GM12864 (cell line): ENCODE data around the gene HOXC9.

Experiments
- DNase-seq: peaks from one replicate; pipeline ENCODE4 v3.0.0-alpha.2; 2011; ENCODE audit warnings: low read depth
- H3K4me3 ChIP-seq: 2 replicates; pipeline ENCODE4 v1.5.1; 2011; ENCODE audit warnings: mild to moderate bottlenecking, low read depth, low read length, control low read depth
- CTCF ChIP-seq: IDR thresholded peaks from 2 replicates; pipeline ENCODE4 v1.5.1; 2011; ENCODE audit warnings: low read depth, mild to moderate bottlenecking, moderate library complexity, low read length, control low read depth, inconsistent platforms; ENCODE audit errors: missing control alignments

Gene HOXC9

DNA sequence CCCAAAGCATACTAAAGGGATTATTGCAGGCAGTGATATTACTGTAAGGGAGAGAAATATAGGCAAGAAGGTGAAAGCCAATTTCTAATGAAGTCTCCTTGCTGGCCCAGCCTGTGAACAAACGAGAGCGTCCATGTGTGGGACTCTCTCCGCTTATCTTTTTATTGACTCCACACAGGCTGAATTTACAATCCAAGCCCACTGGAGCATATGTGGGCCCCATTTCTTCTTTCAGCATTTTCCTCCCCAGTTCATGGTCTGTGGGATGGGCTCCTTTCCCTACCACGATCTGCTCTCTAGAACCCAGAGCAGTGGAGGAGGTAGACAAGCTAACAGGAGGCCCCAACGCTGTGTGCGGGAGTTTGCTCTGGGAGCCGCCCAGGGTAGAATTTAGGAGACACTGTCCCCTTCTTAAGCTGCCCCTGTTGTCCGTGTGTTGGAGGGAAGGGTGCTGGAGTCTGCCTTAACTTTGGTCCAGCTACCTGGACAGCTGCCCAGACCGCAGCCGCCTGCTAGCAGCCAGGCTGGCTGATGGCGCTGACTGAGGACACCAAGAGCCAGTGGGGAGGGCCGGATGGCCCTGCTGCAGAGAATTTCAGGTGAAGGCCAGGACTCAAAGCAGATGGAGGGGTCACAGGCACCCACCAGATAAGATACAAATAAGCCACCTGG lies 30.2 kb upstream of the HOXC9 start:
- no peak overlapping the region for H3K4me3 ChIP-seq
- TF ChIP-seq CTCF = no peak
- no peak for DNase-seq

DNA sequence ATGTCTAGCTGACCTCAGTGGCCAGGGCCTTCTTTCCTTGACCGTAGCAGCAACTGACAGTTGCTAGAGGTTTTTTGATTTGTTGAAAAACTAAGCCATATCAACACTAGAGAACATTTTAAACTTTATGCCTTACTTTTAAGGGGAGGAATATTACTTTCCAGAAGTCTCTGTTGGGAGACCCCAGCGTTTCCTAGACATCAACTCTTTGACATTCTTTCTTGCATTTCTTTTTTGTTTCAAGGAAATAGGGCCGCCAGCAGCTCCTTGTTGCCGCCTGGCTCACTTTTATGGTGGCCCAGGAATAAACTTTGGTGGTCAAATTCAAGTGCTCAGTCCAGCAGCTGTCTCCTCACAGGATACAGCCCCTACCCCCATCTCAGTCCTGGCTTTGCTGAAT lies 29.5 kb upstream of the HOXC9 start:
- no peak for DNase-seq
- H3K4me3 ChIP-seq = no peak overlapping the region
- no peak for TF ChIP-seq CTCF

GRCh38 chr12:53971129-53971528 lies 28.8 kb upstream of the HOXC9 start:
- TF ChIP-seq CTCF = no peak
- no peak overlapping the region for H3K4me3 ChIP-seq
- DNase-seq = no peak

GRCh38 chr12:53971686-53972085 lies 28.3 kb upstream of the HOXC9 start:
- DNase-seq = no peak
- no peak for TF ChIP-seq CTCF
- no peak overlapping the region for H3K4me3 ChIP-seq

GRCh38 chr12:53972152-53972702 lies 27.7 kb upstream of the HOXC9 start:
- no peak for DNase-seq
- TF ChIP-seq CTCF = no peak
- no peak overlapping the region for H3K4me3 ChIP-seq

- no peak for TF ChIP-seq CTCF
- no peak for DNase-seq
- no peak within 1 kb of the TSS for H3K4me3 ChIP-seq
Observed at GRCh38 chr12:53972722-53973235, 27.2 kb upstream of the HOXC9 start, which contains the start of gene HOXC11. TSS of gene HOXC11 (plus strand) at chr12:53973126. CDS start at chr12:53973242, 116 bp downstream.
